ENCODE data around the gene MYL11.
A peak's percentile ranks its signal among the peaks of the same experiment; 100 is the strongest.

MYL11 gene

DNA sequence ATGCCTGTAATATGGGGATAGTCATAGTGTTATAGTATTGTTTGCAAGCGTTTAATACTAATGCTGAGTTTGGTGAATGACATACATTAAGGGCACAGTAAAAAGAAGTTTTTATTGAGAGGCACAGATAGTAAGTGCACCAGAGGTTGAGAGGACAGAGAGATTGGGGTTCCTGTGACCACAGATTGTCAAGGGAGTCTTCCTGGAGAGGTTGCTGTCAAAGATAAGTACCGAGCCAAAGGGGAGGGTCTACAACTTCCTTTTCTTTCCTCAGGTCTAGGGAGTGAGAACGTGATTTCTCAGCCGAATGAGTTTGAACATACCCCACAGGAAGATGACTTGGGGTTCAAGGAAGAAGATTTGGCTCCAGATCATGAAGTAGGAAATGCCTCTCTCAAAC, 22.5 kb downstream of the MYL11 start:
- no peak for DNase-seq

- no peak for DNase-seq
Observed at GRCh38 chr16:30397776-30398660, 23.4 kb downstream of the MYL11 start.

DNA sequence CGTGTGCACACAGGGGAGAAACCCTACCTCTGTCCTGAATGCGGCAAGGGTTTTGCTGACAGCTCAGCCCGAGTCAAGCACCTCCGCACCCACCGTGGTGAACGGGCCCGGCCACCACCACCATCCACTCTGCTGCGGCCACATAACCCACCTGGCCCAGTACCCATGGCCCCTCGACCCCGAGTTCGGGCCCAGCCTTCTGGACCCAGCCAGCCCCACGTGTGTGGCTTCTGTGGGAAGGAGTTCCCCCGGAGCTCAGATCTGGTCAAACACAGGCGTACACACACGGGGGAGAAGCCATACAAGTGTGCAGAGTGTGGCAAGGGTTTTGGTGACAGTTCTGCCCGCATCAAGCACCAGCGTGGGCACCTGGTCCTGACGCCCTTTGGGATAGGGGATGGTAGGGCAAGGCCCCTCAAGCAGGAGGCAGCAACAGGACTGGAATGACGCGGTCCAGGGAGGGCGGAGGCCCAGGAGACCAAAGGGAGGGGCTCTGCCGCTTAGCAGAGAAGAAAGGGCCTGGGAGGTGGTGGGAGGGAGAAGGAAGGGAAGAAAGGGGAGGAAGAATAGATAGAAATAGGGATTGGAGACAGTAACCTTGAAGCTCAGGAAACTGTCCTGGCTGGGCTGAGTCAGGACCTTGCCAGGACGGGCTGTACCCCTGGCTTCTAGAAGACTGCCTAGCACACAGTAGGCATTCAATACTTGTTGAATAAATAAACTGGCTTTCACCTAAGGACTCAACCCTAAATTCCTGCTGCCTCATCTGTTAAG, 24.2 kb downstream of the MYL11 start:
- no peak for DNase-seq

- DNase-seq = peak in 1 of 2 experiments; percentile 26
Observed at GRCh38 chr16:30399435-30400186, 25.0 kb downstream of the MYL11 start.

DNA sequence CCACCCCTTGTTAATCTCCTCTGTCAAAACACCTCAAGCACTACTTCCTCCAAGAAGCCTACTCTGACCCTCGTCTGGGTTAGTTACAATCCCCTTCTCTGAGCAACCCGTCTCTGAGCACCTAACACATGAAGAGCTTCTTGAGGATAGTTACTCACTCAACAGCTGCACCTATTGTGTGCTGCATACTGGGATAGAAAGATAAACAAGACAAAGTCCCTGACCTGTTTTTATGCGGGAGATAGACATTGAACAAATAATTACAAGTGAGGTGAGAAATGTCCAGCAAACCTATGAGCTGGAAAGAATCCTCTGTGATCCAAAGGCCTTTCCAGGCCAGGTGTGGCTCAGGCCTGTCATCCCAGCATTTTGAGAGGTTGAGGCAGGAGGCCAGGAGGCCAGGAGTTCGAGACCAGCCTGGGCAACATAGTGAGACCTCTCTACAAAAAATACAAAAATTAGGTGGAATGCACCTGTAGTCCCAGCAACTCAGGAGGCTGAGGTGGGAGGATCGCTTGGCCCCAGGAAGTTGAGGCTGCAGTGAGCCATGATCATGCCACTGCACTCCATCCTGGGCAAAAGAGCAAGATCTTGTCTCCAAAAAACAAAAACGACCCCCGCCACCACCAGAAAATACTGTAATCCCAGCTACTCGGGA, 27.3 kb downstream of the MYL11 start:
- peak in 1 of 2 experiments; percentile 40 for DNase-seq

DNA sequence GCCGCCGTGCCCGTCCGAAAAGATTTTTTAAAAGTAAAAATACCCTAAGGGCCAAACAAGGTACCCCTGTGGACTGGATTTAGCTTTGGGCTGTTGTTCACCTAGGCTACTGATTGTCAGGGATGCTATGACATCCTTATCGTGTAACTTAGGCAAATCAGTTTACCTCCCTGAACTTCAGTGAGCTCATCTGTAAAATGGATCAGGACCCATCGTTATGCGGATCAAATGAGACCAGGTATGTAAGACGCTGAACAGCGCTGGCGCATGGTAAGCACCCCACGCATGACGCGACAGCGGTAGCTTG, 32.1 kb downstream of the MYL11 start:
- no peak for DNase-seq

DNA sequence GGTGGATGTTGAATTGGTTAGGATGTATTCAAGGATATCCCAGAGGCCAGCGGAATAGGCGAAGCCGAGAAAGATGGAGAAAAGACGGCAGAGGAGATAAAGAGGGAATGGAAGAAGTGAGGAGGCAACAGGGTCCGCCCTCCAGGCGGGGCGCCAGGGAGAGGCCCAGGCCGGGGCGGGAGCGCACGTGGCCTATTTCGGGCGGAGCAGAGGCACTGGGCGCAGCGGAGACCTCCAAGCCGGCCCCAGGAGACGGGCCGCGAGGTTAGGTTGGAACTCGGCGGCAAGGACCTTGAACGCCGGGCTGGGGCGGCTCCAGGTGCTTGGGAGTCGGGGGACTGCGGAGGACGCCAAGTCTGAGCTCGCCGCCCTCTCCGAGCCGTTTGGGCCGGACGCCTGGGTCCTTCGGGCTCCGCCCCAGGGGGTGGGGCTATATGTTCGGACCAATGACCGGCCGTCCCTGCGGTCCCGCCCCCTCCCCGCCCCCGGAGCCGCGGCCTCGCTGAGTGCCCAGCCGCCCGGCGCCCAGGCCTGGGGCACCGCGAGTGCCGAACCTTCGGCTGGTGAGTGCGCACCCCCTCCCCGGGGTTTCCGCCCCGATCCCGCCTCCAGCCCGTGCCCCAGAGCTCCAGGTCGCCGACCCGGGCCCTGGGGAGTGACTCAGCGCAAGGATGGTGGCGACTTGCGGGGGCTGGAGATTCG, 32.7 kb downstream of the MYL11 start, which contains the start of gene ZNF771:
TSS of gene ZNF771 (plus strand) at position 505 of the 702 bp plus-strand sequence. CDS start 448 bp downstream, outside the sequence.
- peak; percentile 90 to 92 for DNase-seq

DNA sequence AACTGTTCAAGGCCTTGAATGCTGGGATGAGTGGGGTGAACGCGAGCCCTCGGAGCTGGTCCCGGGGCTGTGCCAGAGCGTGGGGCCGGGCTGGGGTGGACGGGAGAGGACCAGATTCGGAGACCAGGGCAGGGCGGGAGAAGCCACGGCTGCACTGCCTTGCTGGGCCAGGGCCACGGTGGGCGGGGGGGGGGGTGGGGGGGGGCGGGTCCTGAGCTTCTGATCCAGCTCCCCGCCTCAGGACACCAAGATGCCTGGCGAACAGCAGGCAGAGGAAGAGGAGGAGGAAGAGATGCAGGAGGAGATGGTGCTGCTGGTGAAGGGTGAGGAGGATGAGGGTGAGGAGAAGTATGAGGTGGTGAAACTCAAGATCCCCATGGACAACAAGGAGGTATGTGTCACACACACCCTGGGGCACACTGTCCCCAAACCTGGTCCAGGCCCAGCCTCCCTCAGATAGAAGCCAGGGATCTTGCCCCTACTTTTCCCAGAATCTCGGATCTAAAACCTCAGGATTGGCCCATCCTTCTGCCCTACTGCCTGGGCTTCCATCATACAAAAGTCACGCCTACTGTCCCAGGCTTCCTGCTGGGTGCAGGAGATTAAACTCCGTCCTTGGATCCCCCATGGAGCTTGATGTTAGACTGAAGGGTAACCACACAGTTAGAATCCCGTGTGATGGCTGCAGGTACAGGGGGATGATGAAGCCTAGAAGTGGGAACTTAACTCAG, 33.4 kb downstream of the MYL11 start:
- DNase-seq = no peak

DNA sequence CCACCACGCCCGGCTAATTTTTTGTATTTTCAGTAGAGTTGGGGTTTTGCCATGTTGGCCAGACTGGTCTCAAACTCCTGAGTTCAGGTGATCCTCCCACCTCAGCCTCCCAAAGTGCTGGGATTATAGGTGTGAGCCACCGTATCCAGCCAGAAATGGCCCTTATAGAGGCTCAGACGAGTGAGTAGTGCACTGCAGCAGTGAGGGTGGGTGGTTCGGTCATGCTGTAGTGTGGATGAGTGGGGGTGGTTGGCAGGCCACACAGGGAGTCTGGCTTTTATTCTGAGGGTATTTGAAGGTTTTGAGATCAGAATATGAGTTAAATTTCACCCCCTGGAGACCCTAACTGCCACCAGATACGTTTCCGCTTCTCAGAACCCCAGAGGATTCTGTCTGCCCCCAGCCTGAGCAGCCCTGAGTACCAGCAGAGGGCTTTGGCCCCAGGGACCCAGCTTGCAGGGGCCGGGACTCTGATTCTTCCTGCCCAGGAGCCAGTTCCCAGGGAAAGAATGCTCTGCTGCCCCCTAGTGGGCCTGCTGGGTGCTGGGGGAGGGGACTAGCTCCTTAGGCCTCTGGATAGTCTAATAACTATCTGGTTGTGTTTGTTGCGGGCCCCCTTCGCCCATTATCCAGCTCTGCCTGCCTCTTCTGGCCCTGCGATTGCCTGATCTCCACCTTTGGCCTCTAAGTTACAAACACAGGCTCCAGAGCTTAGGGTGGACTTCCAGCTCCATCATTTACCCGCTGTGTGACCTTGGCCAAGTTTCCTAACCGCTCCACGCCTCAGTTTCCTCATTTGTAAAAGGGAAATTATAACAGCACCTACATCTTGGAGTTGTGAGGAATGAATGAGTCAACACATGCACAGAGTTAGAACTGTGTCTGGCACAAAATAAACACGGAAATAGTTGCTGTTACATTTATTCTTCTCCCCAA, 34.8 kb downstream of the MYL11 start:
- DNase-seq = peak; percentile 85 to 93

GRCh38 chr16:30413112-30413806, 38.7 kb downstream of the MYL11 start:
- DNase-seq = no peak

DNA sequence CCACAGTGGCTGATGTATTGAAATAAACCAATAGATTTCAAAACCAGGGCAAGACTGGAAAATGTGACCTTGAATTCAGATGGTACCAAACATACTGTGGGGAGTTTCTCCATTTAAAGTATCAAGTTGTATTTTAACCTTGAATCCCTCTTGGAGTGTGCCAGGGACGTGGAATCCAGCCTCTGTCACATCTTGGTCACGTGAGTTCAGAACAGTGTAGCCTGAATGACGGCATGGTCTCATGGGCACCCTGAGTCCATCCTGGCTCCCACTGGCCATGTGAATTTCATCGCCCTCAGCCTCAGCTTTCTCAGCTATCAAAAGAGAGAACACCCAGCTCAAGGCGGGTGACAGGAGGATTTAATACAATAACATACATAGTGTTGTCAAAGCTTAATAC, 39.6 kb downstream of the MYL11 start:
- no peak for DNase-seq

DNA sequence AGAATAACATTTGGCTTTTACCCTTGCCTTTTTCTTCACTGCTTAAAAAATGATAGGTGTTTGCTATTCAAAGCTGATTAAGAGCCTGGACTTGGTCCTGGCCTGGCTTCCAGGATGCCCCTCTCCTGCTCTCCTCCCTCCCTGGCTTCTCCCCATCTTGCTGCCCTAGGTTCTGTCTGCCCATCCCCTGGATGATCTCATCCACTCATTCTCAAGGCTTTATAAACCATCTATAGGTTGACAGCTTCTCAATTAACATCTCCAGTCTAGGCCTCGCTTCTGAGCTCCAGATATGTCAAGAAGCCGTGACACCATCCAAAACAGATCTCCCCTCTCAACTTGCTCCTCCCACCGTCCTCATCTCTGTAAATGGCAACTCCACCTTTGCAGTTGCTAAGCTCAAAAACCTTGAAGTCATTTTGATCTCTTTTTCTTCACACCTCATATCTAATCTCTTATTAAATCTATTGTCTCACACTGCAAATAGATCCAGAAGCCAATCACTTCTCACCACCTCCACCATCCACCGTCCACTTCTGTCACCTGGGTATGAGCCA, 41.5 kb downstream of the MYL11 start:
- DNase-seq = no peak

DNA sequence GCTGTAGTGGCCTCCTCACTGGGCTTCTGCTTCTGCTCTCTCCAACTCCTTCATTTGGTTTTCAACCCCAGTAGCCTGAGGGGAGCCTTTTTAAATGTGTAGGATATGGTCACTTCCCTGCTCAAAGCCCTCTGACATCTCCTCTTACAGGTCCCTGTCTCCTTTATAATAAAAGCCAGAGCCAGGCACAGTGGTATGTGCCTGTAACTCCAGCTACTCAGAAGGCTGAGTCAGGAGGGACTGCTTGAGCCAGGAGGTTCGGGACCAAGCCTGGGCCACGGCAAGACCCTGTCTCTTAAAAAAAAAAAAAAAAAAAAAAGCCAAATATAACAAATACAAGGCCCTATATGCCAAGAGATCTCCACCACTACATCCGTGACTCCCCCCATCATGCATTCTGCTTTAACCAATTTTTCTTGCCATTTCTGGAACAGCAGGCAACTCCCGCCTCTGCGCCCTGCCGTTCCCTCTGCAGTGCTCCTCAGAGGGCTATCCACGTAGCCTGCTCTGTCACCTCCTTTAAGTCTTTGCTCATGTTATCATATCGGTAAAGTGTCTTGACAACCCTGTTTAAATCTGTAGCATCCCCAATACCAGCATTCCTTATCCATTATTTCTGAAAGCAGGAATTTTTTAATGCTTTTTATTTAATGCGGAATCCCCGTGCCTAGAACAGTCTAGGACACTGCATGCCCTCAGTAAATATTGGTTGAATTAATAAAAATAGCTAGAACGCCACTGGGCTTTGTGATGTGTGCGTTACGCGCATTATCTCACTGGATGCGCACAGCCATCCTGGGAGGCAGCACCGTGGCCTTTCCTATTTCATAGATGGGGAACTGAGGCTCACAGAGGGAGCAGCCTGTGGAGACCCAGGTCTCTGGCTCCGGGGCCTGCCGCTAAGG, 42.3 kb downstream of the MYL11 start:
- no peak for DNase-seq

DNA sequence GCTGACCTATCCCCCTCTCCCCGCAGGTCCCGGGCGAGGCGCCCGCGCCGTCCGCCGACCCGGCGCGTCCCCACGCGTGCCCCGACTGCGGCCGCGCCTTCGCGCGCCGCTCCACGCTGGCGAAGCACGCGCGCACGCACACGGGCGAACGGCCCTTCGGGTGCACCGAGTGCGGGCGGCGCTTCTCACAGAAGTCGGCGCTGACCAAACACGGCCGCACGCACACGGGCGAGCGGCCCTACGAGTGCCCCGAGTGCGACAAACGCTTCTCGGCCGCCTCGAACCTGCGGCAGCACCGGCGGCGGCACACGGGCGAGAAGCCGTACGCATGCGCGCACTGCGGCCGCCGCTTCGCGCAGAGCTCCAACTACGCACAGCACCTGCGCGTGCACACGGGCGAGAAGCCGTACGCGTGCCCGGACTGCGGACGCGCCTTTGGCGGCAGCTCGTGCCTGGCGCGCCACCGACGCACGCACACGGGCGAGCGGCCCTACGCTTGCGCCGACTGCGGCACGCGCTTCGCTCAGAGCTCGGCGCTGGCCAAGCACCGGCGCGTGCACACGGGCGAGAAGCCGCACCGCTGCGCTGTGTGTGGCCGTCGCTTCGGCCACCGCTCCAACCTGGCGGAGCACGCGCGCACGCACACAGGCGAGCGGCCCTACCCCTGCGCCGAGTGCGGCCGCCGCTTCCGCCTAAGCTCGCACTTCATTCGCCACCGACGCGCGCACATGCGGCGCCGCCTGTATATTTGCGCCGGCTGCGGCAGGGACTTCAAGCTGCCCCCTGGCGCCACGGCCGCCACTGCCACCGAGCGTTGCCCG, 43.1 kb downstream of the MYL11 start:
- DNase-seq = peak; percentile 96 to 97

GRCh38 chr16:30418350-30419181, 44.0 kb downstream of the MYL11 start:
- no peak for DNase-seq

DNA sequence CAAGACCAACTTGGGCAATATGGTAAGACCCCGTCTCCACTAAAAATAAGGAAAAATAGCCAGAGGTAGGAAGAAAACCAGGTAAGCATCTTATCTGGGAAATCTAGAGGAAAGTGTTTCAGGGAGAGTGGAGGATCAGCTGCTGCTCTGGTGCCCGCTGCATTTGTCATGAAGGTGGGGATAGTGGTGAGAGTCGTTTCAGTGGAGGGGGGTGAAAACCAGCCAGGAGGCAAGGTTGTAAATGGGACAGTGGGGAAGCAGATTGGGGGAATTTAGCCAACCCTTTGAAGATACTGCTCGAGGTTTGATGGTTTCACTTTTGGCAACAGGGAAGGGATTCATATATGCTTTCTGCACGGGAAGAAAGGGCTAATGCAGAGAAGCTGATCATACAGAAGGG, 46.4 kb downstream of the MYL11 start:
- no peak for DNase-seq

Data from SHP77 (cell line).